ENCODE data around the gene STRN.
"Not testable (repeated sequence)": the region's sequence is repeated elsewhere in the genome, so short reads cannot be mapped to it uniquely, and the experiment has no call there.

The STRN gene

GRCh38 chr2:36963734-36964133 is 2.6 kb downstream of the STRN start:
- no peak for DNase-seq

GRCh38 chr2:36963106-36963505 is 3.2 kb downstream of the STRN start:
- no peak for DNase-seq

- no peak for DNase-seq
Observed at GRCh38 chr2:36960773-36961172, 5.6 kb downstream of the STRN start.

GRCh38 chr2:36960005-36960675 is 6.2 kb downstream of the STRN start:
- DNase-seq: no peak

GRCh38 chr2:36954977-36955607 is 11.2 kb downstream of the STRN start:
- no peak for DNase-seq

- no peak for DNase-seq
Observed at GRCh38 chr2:36952748-36953197, 13.6 kb downstream of the STRN start.

- no peak for DNase-seq
Observed at GRCh38 chr2:36951574-36951973, 14.8 kb downstream of the STRN start.

GRCh38 chr2:36951027-36951518 is 15.3 kb downstream of the STRN start:
- DNase-seq: no peak

- DNase-seq: no peak
Observed at GRCh38 chr2:36949845-36950244, 16.5 kb downstream of the STRN start.

- DNase-seq: not testable (repeated sequence)
Observed at GRCh38 chr2:36945240-36945639, 21.1 kb downstream of the STRN start.

GRCh38 chr2:36941867-36942266 is 24.5 kb downstream of the STRN start:
- DNase-seq: no peak

GRCh38 chr2:36936526-36936925 is 29.8 kb downstream of the STRN start:
- not testable (repeated sequence) for DNase-seq

GRCh38 chr2:36931688-36932087 is 34.6 kb downstream of the STRN start:
- DNase-seq: not testable (repeated sequence)

- not testable (repeated sequence) for DNase-seq
Observed at GRCh38 chr2:36930787-36931410, 35.4 kb downstream of the STRN start.

- DNase-seq: not testable (repeated sequence)
Observed at GRCh38 chr2:36926175-36927132, 39.9 kb downstream of the STRN start.

GRCh38 chr2:36922629-36923028 is 43.7 kb downstream of the STRN start:
- not testable (repeated sequence) for DNase-seq

- no peak for DNase-seq
Observed at GRCh38 chr2:36921984-36922383, 44.4 kb downstream of the STRN start.

GRCh38 chr2:36919041-36919837 is 47.1 kb downstream of the STRN start:
- no peak for DNase-seq

- DNase-seq: no peak
Observed at GRCh38 chr2:36918307-36918706, 48.0 kb downstream of the STRN start.

- no peak for DNase-seq
Observed at GRCh38 chr2:36915627-36916026, 50.7 kb downstream of the STRN start.

- DNase-seq: no peak
Observed at GRCh38 chr2:36912695-36913094, 53.6 kb downstream of the STRN start.

GRCh38 chr2:36911012-36911411 is 55.3 kb downstream of the STRN start:
- DNase-seq: no peak

Measured in cerebellar nuclear complex (tissue), 1 donor.